Fibroblast of pulmonary artery (primary cell): Measurements from ENCODE around the gene GMPR2.

ENCODE experiments used
- DNase-seq: peaks from one replicate; pipeline ENCODE4 v3.0.0-alpha.2; 2010; ENCODE audit warnings: low read depth
- H3K4me3 ChIP-seq: replicated peaks from 2 replicates; pipeline ENCODE4 v1.5.1; 2011; ENCODE audit warnings: low read depth, mild to moderate bottlenecking, control low read depth, low read length, moderate library complexity
- CTCF ChIP-seq: IDR thresholded peaks from 2 replicates; pipeline ENCODE4 v1.5.1; 2011; ENCODE audit warnings: mild to moderate bottlenecking, control low read depth, low read length, inconsistent platforms; ENCODE audit errors: missing control alignments

The GMPR2 gene

DNA sequence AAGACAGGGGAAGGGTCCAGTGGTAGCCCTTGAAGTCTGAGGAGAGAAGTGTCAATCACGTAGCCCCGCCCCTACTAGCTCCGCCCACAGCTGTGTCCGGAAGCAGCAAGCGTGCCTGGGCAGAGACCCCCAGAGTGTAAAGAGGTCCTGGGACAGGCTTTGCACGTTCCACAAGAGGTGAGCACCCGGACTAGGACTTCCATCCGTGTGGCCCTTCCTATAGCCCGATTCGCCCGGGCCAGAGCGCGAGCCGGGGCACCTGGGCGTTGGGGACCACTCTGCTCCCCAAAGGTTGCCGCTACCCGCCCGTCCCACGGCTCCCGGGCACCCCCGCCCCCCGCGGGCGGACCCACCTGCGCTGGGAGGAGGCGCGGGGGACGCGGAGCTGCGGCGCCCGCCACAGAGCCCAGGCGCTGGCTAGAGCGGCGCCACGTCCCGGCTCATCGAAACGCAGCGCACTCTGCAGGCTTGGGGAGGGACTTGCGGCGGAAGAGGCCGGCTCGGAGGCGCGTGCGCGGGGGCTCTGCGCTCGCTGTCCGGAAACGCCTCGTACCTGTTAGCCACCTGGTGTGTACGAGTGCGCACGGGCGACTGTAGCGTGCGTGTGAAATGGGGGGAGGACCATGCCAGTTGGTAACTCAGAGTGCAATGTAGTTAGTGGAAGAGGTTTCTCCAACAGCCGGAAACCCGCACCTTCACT, 38.6 kb downstream of the GMPR2 start, which contains the start of gene RABGGTA:
TSS of gene RABGGTA (minus strand) at position 464 of the 700 bp plus-strand sequence. CDS start 482 bp downstream, outside the sequence.
- peak; percentile 59 for TF ChIP-seq CTCF
- H3K4me3 ChIP-seq: peak within 1 kb of the TSS; percentile 78
- DNase-seq: peak; percentile 92

GRCh38 chr14:24271834-24272263, 39.1 kb downstream of the GMPR2 start:
- no peak for TF ChIP-seq CTCF
- DNase-seq: no peak
- peak overlapping the region; percentile 78 for H3K4me3 ChIP-seq

GRCh38 chr14:24272467-24272866, 39.7 kb downstream of the GMPR2 start:
- no peak overlapping the region for H3K4me3 ChIP-seq
- no peak for DNase-seq
- no peak for TF ChIP-seq CTCF

DNA sequence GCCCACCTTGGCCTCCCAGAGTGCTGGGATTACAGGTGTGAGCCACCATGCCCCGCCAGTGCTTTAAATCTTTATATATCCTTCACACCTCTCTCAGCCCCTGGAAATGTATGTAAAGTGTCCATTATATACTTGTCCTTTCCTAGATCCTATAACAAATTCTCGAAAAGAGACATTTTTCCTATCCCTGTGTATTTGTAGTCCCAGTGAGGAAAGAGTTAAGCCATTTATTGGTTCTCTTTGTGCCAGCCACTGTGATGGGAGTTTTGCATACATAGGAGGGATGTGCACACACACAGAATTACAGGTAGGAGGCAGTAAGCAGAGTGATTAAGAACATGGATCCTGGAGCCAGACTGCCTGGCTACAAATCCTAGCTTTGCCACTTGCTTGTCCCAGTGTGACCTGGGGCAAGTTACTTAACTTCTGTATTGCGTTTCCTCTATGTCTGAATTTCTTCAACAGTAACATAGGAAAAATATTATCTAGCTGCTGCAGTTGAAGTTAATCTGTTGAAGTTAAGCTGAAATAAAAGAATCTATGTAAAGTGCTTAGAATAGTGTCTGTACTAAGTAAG, 40.8 kb downstream of the GMPR2 start:
- H3K4me3 ChIP-seq: no peak overlapping the region
- no peak for DNase-seq
- TF ChIP-seq CTCF: peak; percentile 17

DNA sequence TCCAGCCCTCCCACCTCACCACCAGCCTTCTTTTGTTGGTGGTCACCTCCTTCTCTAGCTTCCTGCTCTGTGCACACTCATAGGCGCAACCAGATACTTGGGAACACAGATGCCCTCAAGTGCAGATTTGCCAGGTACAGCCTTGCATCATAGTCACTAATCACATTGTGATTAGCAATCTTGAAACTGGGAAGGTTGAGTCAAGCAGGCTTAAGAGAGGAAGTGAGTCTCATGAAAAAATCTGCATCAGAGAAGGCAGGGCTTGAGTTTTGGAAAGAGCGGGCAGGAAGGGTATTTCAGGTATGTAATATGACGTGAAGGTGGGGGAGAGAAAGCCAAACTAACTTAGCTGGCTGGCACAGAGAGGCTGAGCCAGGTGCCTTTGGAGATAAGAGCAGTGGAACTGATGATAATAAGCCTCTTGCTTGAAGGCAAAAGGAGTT, 41.4 kb downstream of the GMPR2 start:
- H3K4me3 ChIP-seq: no peak overlapping the region
- no peak for TF ChIP-seq CTCF
- no peak for DNase-seq

- no peak overlapping the region for H3K4me3 ChIP-seq
- DNase-seq: no peak
- no peak for TF ChIP-seq CTCF
These were observed 44.3 kb downstream of the GMPR2 start for GRCh38 chr14:24277071-24277470.
